ENCODE results near the gene PRR5L.

DNA sequence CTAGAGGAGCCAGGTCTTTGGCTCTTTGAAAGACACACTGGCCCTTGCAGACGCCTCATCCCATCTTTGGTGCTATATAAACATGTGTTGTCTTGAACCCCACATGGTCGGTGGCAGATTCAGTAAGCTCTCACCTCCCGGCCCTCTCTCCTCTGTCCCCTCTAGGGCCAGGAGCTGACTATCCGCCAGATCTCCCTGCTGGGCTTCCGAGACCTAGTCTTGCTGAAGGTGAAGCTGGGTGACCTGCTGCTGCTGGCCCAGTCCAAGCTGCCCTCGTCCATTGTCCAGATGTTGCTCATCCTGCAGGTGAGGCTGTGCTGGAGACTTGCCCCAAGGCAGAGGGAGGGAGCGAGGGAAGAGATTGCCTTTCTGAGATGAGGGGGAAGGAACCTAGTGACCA lies 150.0 kb downstream of the PRR5L start:
- no peak for TF ChIP-seq EP300 (IDR thresholded peaks at IDR 0.05)
- no peak for TF ChIP-seq CTCF (IDR thresholded peaks at IDR 0.05)
- no peak for TF ChIP-seq POLR2A (IDR thresholded peaks at IDR 0.05)

Measured in tibial nerve (tissue), 4 donors.